ENCODE results near the gene AXL.

DNA sequence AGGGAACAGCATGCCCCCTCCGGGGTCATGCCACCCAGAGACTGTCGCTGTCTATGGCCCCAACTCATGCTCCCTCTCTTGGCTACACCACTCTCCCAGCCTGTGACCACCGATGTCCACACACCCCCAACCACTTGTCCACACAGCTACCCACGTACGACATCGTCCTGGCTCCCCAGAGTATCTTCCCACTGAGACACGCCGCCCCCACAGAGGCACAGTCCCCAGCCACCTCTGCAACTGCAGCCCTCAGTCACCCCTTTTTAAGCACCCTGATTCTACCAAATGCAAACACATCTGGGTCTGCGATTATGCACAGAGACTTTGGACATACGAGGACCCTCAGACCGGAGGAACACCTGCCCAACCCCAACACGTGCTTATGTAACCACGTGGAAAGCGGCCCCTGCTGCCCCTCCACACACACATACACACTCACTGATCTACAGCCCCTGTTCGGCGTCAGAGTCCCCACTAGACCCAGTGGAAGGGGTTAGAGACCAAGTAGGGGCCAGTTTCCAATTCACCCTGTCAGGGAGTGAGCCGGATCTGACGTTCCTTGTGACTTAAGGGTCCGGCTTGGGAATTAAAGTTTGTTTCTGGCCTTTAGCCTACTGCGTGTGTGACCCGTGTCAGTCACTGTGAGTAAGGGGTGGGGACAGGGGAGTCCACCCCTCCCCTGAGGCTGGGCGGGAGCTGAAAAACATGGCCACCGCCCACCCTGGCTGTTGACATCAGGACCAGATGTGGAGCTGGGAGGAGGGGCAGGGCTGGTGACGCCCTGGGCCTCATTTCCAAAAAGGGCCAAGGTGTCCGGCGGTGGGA is 11.9 kb upstream of the AXL start:
- TF ChIP-seq, protein P1, sequence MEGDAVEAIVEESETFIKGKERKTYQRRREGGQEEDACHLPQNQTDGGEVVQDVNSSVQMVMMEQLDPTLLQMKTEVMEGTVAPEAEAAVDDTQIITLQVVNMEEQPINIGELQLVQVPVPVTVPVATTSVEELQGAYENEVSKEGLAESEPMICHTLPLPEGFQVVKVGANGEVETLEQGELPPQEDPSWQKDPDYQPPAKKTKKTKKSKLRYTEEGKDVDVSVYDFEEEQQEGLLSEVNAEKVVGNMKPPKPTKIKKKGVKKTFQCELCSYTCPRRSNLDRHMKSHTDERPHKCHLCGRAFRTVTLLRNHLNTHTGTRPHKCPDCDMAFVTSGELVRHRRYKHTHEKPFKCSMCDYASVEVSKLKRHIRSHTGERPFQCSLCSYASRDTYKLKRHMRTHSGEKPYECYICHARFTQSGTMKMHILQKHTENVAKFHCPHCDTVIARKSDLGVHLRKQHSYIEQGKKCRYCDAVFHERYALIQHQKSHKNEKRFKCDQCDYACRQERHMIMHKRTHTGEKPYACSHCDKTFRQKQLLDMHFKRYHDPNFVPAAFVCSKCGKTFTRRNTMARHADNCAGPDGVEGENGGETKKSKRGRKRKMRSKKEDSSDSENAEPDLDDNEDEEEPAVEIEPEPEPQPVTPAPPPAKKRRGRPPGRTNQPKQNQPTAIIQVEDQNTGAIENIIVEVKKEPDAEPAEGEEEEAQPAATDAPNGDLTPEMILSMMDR (IDR thresholded peaks at IDR 0.05): no peak
- no peak for TF ChIP-seq POLR2A (IDR thresholded peaks at IDR 0.05)
